ENCODE results near the gene TTC28. TPM values are rescaled to one million over a fixed set of nuclear protein-coding genes. Genes with fewer than 3 reads are reported as not detected.
A peak's percentile ranks its signal among the peaks of the same experiment; 100 is the strongest.

Gene TTC28
- total RNA-seq, 6 experiments from 2014 or later, result 10.8 to 18.9 (median 13.6) TPM

GRCh38 chr22:28021116-28021997 is 658.3 kb downstream of the TTC28 start:
- H3K36me3 Mint-ChIP-seq (ENCODE audit: low read depth), result no peaks in the 10 kb centered on the region
- no peak overlapping the region for H3K4me3 Mint-ChIP-seq
- H3K27ac Mint-ChIP-seq, result no peak overlapping the region
- H3K4me1 Mint-ChIP-seq (ENCODE audit: low read depth), result peaks cover 18% of the 10 kb centered on the region
- no peaks in the 10 kb centered on the region for H3K9me3 Mint-ChIP-seq
- TF ChIP-seq CTCF (IDR thresholded peaks at IDR 0.05), result no peak
- no peak for DNase-seq
- H3K27me3 Mint-ChIP-seq (ENCODE audit: insufficient read depth), result peaks cover 2% of the 10 kb centered on the region

GRCh38 chr22:28019881-28020861 is 659.5 kb downstream of the TTC28 start:
- peak; percentile 97 for TF ChIP-seq CTCF (IDR thresholded peaks at IDR 0.05)
- Mint-ChIP-seq H3K36me3 (ENCODE audit: low read depth) (no peaks in the 10 kb centered on the region), H3K4me3 (peak overlapping the region; percentile 77), H3K4me1 (ENCODE audit: low read depth) (peaks cover 18% of the 10 kb centered on the region), H3K9me3 (no peaks in the 10 kb centered on the region), H3K27ac (no peak overlapping the region), H3K27me3 (ENCODE audit: insufficient read depth) (peaks cover 6% of the 10 kb centered on the region)
- DNase-seq, result peak; percentile 52

GRCh38 chr22:28019360-28019759 is 660.3 kb downstream of the TTC28 start:
- Mint-ChIP-seq H3K9me3 (no peaks in the 10 kb centered on the region), H3K4me1 (ENCODE audit: low read depth) (peaks cover 18% of the 10 kb centered on the region), H3K27me3 (ENCODE audit: insufficient read depth) (peaks cover 4% of the 10 kb centered on the region), H3K36me3 (ENCODE audit: low read depth) (no peaks in the 10 kb centered on the region), H3K27ac (no peak overlapping the region), H3K4me3 (no peak overlapping the region)
- peak; percentile 25 for DNase-seq
- no peak for TF ChIP-seq CTCF (IDR thresholded peaks at IDR 0.05)

GRCh38 chr22:28018461-28018927 is 661.1 kb downstream of the TTC28 start:
- Mint-ChIP-seq H3K9me3 (no peaks in the 10 kb centered on the region), H3K27me3 (ENCODE audit: insufficient read depth) (peaks cover 4% of the 10 kb centered on the region), H3K4me3 (no peak overlapping the region), H3K36me3 (ENCODE audit: low read depth) (no peaks in the 10 kb centered on the region), H3K4me1 (ENCODE audit: low read depth) (peaks cover 18% of the 10 kb centered on the region), H3K27ac (no peak overlapping the region)
- no peak for TF ChIP-seq CTCF (IDR thresholded peaks at IDR 0.05)
- DNase-seq, result no peak

GRCh38 chr22:28017859-28018258 is 661.8 kb downstream of the TTC28 start:
- Mint-ChIP-seq H3K27ac (no peak overlapping the region), H3K4me1 (ENCODE audit: low read depth) (peaks cover 18% of the 10 kb centered on the region), H3K4me3 (no peak overlapping the region), H3K36me3 (ENCODE audit: low read depth) (no peaks in the 10 kb centered on the region), H3K9me3 (no peaks in the 10 kb centered on the region), H3K27me3 (ENCODE audit: insufficient read depth) (peaks cover 4% of the 10 kb centered on the region)
- DNase-seq, result no peak
- TF ChIP-seq CTCF (IDR thresholded peaks at IDR 0.05), result no peak
